Measurements from ENCODE around the gene NCOR2. TPM values are rescaled to one million over a fixed set of nuclear protein-coding genes. Genes with fewer than 3 reads are reported as not detected.
A peak's percentile ranks its signal among the peaks of the same experiment; 100 is the strongest.

NCOR2 gene
- total and polyA plus RNA-seq, 8 donors: 49.6 to 148 (median 98.6) TPM

- intact Hi-C loops (cut with DNase I): no loop called here
- 85 to 90% methylated on average over 20 of the region's 20 CpGs for WGBS, 2 donors
- Histone ChIP-seq H3K4me3 (no peak overlapping the region), H3K9me3 (no peaks in the 10 kb centered on the region), H3K36me3 (no peaks in the 10 kb centered on the region), H3K27me3 (no peaks in the 10 kb centered on the region), H3K27ac (no peak overlapping the region), H3K4me1 (no peaks in the 10 kb centered on the region)
- ATAC-seq (peak in 2 of 4 donors; percentile 16 to 31), DNase-seq (peak in 1 of 6 donors; percentile 32), FAIRE-seq (no peak)
- TF ChIP-seq, protein P1, sequence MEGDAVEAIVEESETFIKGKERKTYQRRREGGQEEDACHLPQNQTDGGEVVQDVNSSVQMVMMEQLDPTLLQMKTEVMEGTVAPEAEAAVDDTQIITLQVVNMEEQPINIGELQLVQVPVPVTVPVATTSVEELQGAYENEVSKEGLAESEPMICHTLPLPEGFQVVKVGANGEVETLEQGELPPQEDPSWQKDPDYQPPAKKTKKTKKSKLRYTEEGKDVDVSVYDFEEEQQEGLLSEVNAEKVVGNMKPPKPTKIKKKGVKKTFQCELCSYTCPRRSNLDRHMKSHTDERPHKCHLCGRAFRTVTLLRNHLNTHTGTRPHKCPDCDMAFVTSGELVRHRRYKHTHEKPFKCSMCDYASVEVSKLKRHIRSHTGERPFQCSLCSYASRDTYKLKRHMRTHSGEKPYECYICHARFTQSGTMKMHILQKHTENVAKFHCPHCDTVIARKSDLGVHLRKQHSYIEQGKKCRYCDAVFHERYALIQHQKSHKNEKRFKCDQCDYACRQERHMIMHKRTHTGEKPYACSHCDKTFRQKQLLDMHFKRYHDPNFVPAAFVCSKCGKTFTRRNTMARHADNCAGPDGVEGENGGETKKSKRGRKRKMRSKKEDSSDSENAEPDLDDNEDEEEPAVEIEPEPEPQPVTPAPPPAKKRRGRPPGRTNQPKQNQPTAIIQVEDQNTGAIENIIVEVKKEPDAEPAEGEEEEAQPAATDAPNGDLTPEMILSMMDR (IDR thresholded peaks at IDR 0.05): no peak
These were observed 39.4 kb downstream of the NCOR2 start for GRCh38 chr12:124527861-124528561.

- Histone ChIP-seq H3K27me3 (no peaks in the 10 kb centered on the region), H3K27ac (no peak overlapping the region), H3K4me3 (no peak overlapping the region), H3K9me3 (no peaks in the 10 kb centered on the region), H3K36me3 (no peaks in the 10 kb centered on the region), H3K4me1 (no peaks in the 10 kb centered on the region)
- TF ChIP-seq, protein P1 (IDR thresholded peaks at IDR 0.05): no peak
- DNase-seq (peak in 1 of 6 donors; percentile 61), ATAC-seq (peak in 1 of 4 donors; percentile 13), FAIRE-seq (no peak)
- 89 to 92% methylated on average over 13 of the region's 13 CpGs for WGBS, 2 donors
- intact Hi-C loops (cut with DNase I): no loop called here
These were observed 41.3 kb downstream of the NCOR2 start for GRCh38 chr12:124525927-124526692.

- H3K27ac ChIP-seq: no peak overlapping the region
- no peaks in the 10 kb centered on the region for H3K27me3 ChIP-seq
- peak in 3 of 4 donors; percentile 5 to 47 (median 39) for ATAC-seq
- H3K4me3 ChIP-seq: no peak overlapping the region
- no peak for FAIRE-seq
- TF ChIP-seq, protein P1 (IDR thresholded peaks at IDR 0.05): no peak
- intact Hi-C loops (cut with DNase I): no loop called here
- no peaks in the 10 kb centered on the region for H3K9me3 ChIP-seq
- peaks cover 5 to 6% (median 6%) of the 10 kb centered on the region in 3 donors for H3K4me1 ChIP-seq
- 41 to 47% methylated on average over 14 of the region's 14 CpGs for WGBS, 2 donors
- peak in 1 of 6 donors; percentile 72 for DNase-seq
- no peaks in the 10 kb centered on the region for H3K36me3 ChIP-seq
These were observed 42.0 kb downstream of the NCOR2 start for GRCh38 chr12:124525455-124525854.

GRCh38 chr12:124524231-124524925, 43.0 kb downstream of the NCOR2 start:
- H3K9me3 ChIP-seq: no peaks in the 10 kb centered on the region
- intact Hi-C loops (cut with DNase I): loop anchor here in 1 of 3 donors (5.0 kb wide), 1 partner anchor 38 kb away; no protein-coding TSS in a partner anchor
- H3K4me1 ChIP-seq: peaks cover 14 to 17% (median 16%) of the 10 kb centered on the region in 3 donors
- WGBS, 2 donors: 84 to 88% methylated on average over 13 of the region's 13 CpGs
- no peaks in the 10 kb centered on the region for H3K36me3 ChIP-seq
- ATAC-seq: no peak
- FAIRE-seq: no peak
- TF ChIP-seq, protein P1 (IDR thresholded peaks at IDR 0.05): no peak
- H3K4me3 ChIP-seq: no peak overlapping the region
- H3K27me3 ChIP-seq: no peaks in the 10 kb centered on the region
- H3K27ac ChIP-seq: no peak overlapping the region
- DNase-seq: peak in 1 of 6 donors; percentile 48

Measured in pancreas (tissue), 10 donors.